T-helper 2 cell treated with Interferon-gamma antibody and Interleukin-4, amounts not matched to agents 5 μg/mL and 100 μg/mL, for 36 hours (primary cell): ENCODE results near the gene SEPTIN12.

Experiments
- DNase-seq: peaks from one replicate; pipeline ENCODE4 v3.0.0; 2021; ENCODE audit warnings: low spot score
- H3K27ac Mint-ChIP-seq: one replicate; pipeline ENCODE4 v1.8.0; 2021; ENCODE audit warnings: mild to moderate bottlenecking, mixed read lengths
- H3K27me3 Mint-ChIP-seq: one replicate; pipeline ENCODE4 v1.8.0; 2021; ENCODE audit warnings: low read depth, mixed read lengths
- H3K36me3 Mint-ChIP-seq: one replicate; pipeline ENCODE4 v1.8.0; 2021; ENCODE audit warnings: low read depth, mixed read lengths
- H3K4me1 Mint-ChIP-seq: one replicate; pipeline ENCODE4 v1.8.0; 2021; ENCODE audit warnings: low read depth, mixed read lengths
- H3K4me3 Mint-ChIP-seq: one replicate; pipeline ENCODE4 v1.8.0; 2022; ENCODE audit warnings: mild to moderate bottlenecking, moderate library complexity, mixed read lengths
- H3K9me3 Mint-ChIP-seq: one replicate; pipeline ENCODE4 v1.8.0; 2021; ENCODE audit warnings: mixed read lengths

The SEPTIN12 gene

GRCh38 chr16:4728676-4729075 lies 59.5 kb downstream of the SEPTIN12 start:
- Mint-ChIP-seq H3K9me3 (no peaks in the 10 kb centered on the region), H3K36me3 (peaks cover 1% of the 10 kb centered on the region), H3K27ac (no peak overlapping the region), H3K4me1 (peaks cover 6% of the 10 kb centered on the region), H3K4me3 (no peak overlapping the region), H3K27me3 (no peaks in the 10 kb centered on the region)
- no peak for DNase-seq
